Mesenchymal stem cell (in vitro differentiated cells and primary cell): Measurements from ENCODE around the gene FGGY.
A peak's percentile ranks its signal among the peaks of the same experiment; 100 is the strongest.

Experiments used
- DNase-seq: peaks from one replicate; pipeline ENCODE4 v3.0.0-alpha.2; 2013
- H2AFZ ChIP-seq: one replicate; pipeline ENCODE4 v1.6.1; 2013; ENCODE audit warnings: low read depth, mild to moderate bottlenecking, control low read depth, inconsistent platforms, low read length, moderate library complexity
- H2AK5ac ChIP-seq: 2 replicates; pipeline ENCODE4 v1.6.1; 2013; ENCODE audit warnings: low read length, moderate library complexity, mild to moderate bottlenecking, inconsistent platforms; ENCODE audit not compliant: severe bottlenecking
- H2BK120ac ChIP-seq: one replicate; pipeline ENCODE4 v1.6.1; 2013; ENCODE audit warnings: low read depth, mild to moderate bottlenecking, inconsistent platforms, low read length, moderate library complexity
- H2BK12ac ChIP-seq, 2 experiments: one replicate each; pipeline ENCODE4 v1.6.1; 2013; ENCODE audit warnings: inconsistent platforms in 2 of 2, low read length in 2 of 2, mild to moderate bottlenecking in 2 of 2, moderate library complexity in 2 of 2, control low read depth in 1 of 2
- H2BK15ac ChIP-seq: one replicate; pipeline ENCODE4 v1.6.1; 2013; ENCODE audit warnings: mild to moderate bottlenecking, low read depth, inconsistent platforms; ENCODE audit not compliant: poor library complexity, severe bottlenecking
- H2BK5ac ChIP-seq: 2 replicates; pipeline ENCODE4 v1.6.1; 2013; ENCODE audit warnings: low read depth, mild to moderate bottlenecking, low read length, control low read depth, inconsistent platforms; ENCODE audit not compliant: poor library complexity, severe bottlenecking
- H3K14ac ChIP-seq, 2 experiments: one replicate each; pipeline ENCODE4 v1.6.1; 2013; ENCODE audit warnings: inconsistent platforms in 2 of 2, low read length in 2 of 2, control low read depth in 1 of 2, mild to moderate bottlenecking in 1 of 2, moderate library complexity in 1 of 2
- H3K18ac ChIP-seq, 2 experiments: one replicate each; pipeline ENCODE4 v1.6.1; 2013; ENCODE audit warnings: inconsistent platforms in 2 of 2, low read length in 2 of 2, control low read depth in 1 of 2, low read depth in 1 of 2, mild to moderate bottlenecking in 1 of 2
- H3K23ac ChIP-seq, 2 experiments: one replicate each; pipeline ENCODE4 v1.6.1; 2013; ENCODE audit warnings: inconsistent platforms in 2 of 2, low read length in 2 of 2, mild to moderate bottlenecking in 2 of 2, moderate library complexity in 2 of 2, control low read depth in 1 of 2
- H3K27ac ChIP-seq: 2 replicates; pipeline ENCODE4 v1.5.1; 2013; ENCODE audit warnings: mild to moderate bottlenecking, moderate library complexity, low read length, control low read depth, inconsistent platforms; ENCODE audit not compliant: poor library complexity, severe bottlenecking
- H3K27me3 ChIP-seq, 2 experiments: 2 replicates each; pipeline versions ENCODE4 v1.6.1 to v1.7.0; 2013; ENCODE audit warnings: low read length in 2 of 2, mild to moderate bottlenecking in 2 of 2, moderate library complexity in 2 of 2, control low read depth in 1 of 2, inconsistent platforms in 1 of 2; ENCODE audit not compliant: control insufficient read depth in 1 of 2, insufficient read depth in 1 of 2
- H3K36me3 ChIP-seq, 2 experiments: 2 replicates each; pipeline versions ENCODE4 v1.6.1 to v1.7.0; 2013; ENCODE audit warnings: low read length in 2 of 2, control low read depth in 1 of 2, inconsistent platforms in 1 of 2, low read depth in 1 of 2, mild to moderate bottlenecking in 1 of 2; ENCODE audit not compliant: insufficient read depth in 2 of 2, control insufficient read depth in 1 of 2
- H3K4ac ChIP-seq, 2 experiments: one replicate each; pipeline ENCODE4 v1.6.1; 2013; ENCODE audit warnings: inconsistent platforms in 2 of 2, low read length in 2 of 2, mild to moderate bottlenecking in 2 of 2, moderate library complexity in 2 of 2, control low read depth in 1 of 2, low read depth in 1 of 2
- H3K4me1 ChIP-seq: 2 replicates; pipeline ENCODE4 v1.6.1; 2013; ENCODE audit warnings: low read depth, low read length, control low read depth; ENCODE audit not compliant: control insufficient read depth, insufficient read depth
- H3K4me2 ChIP-seq: 2 replicates; pipeline ENCODE4 v1.6.1; 2013; ENCODE audit warnings: low read length, mild to moderate bottlenecking, inconsistent platforms; ENCODE audit not compliant: poor library complexity, severe bottlenecking
- H3K4me3 ChIP-seq, 2 experiments: 2 replicates each; pipeline versions ENCODE4 v1.5.1 to v1.7.0; 2013; ENCODE audit warnings: low read length in 2 of 2, mild to moderate bottlenecking in 2 of 2, control low read depth in 1 of 2, low read depth in 1 of 2; ENCODE audit not compliant: insufficient read depth in 1 of 2
- H3K79me1 ChIP-seq: replicated peaks from 2 replicates; pipeline ENCODE4 v1.6.1; 2013; ENCODE audit warnings: mild to moderate bottlenecking, control low read depth, low read length, inconsistent platforms; ENCODE audit not compliant: poor library complexity, severe bottlenecking
- H3K9ac ChIP-seq: 2 replicates; pipeline ENCODE4 v1.7.0; 2013; ENCODE audit warnings: mild to moderate bottlenecking, low read length, moderate library complexity
- H3K9me3 ChIP-seq: 2 replicates; pipeline ENCODE4 v1.7.0; 2013; ENCODE audit warnings: mild to moderate bottlenecking, low read length; ENCODE audit not compliant: control insufficient read depth
- H4K8ac ChIP-seq: one replicate; pipeline ENCODE4 v1.6.1; 2013; ENCODE audit warnings: inconsistent platforms, mild to moderate bottlenecking, low read length, moderate library complexity
- H4K91ac ChIP-seq: one replicate; pipeline ENCODE4 v1.6.1; 2013; ENCODE audit warnings: mild to moderate bottlenecking, low read length, inconsistent platforms
- WGBS: methylation state at CpG from one replicate; pipeline ENCODE4 v1.1.7; 2013; ENCODE audit warnings: mixed read lengths; 5-methylcytosine and 5-hydroxymethylcytosine counted together

The FGGY gene

GRCh38 chr1:59308839-59309238 lies 11.9 kb downstream of the FGGY start:
- Histone ChIP-seq H3K4me3 (no peak overlapping the region), H3K27me3 (no peaks in the 10 kb centered on the region), H3K14ac (no peak overlapping the region), H3K9ac (no peak overlapping the region), H3K9me3 (peaks cover 13% of the 10 kb centered on the region), H3K4ac (no peak overlapping the region), H3K79me1 (peaks cover 4% of the 10 kb centered on the region), H4K8ac (no peak overlapping the region), H2BK12ac (no peak overlapping the region), H4K91ac (no peak overlapping the region), H3K4me1 (no peaks in the 10 kb centered on the region), H3K18ac (no peak overlapping the region), H3K27ac (no peak overlapping the region), H3K36me3 (no peaks in the 10 kb centered on the region), H2BK15ac (no peak overlapping the region), H2BK120ac (no peak overlapping the region), H2AFZ (no peak overlapping the region), H3K4me2 (no peak overlapping the region), H2BK5ac (no peak overlapping the region), H3K23ac (no peak overlapping the region), H2AK5ac (no peak overlapping the region)
- DNase-seq: no peak

- Histone ChIP-seq H3K4me3 (no peak overlapping the region), H3K4ac (no peak overlapping the region), H2BK15ac (no peak overlapping the region), H2AFZ (no peak overlapping the region), H3K14ac (no peak overlapping the region), H3K79me1 (peaks cover 5% of the 10 kb centered on the region), H3K18ac (no peak overlapping the region), H3K4me1 (no peaks in the 10 kb centered on the region), H3K9ac (no peak overlapping the region), H2BK12ac (no peak overlapping the region), H3K36me3 (no peaks in the 10 kb centered on the region), H2BK120ac (no peak overlapping the region), H4K8ac (no peak overlapping the region), H3K27me3 (no peaks in the 10 kb centered on the region), H2AK5ac (no peak overlapping the region), H3K23ac (peak overlapping the region in 1 of 2 experiments; percentile 60), H3K9me3 (peaks cover 13% of the 10 kb centered on the region), H3K27ac (no peak overlapping the region), H2BK5ac (no peak overlapping the region), H4K91ac (no peak overlapping the region), H3K4me2 (no peak overlapping the region)
- no peak for DNase-seq
- over 99% methylated on average over 4 of the region's 5 CpGs for WGBS
These were observed 12.5 kb downstream of the FGGY start for GRCh38 chr1:59309392-59309791.

- Histone ChIP-seq H3K36me3 (no peaks in the 10 kb centered on the region), H3K9me3 (peaks cover 10% of the 10 kb centered on the region), H2AFZ (no peak overlapping the region), H2AK5ac (no peak overlapping the region), H3K4ac (no peak overlapping the region), H3K4me3 (no peak overlapping the region), H3K18ac (no peak overlapping the region), H4K8ac (no peak overlapping the region), H4K91ac (no peak overlapping the region), H3K79me1 (peaks cover 7% of the 10 kb centered on the region), H2BK12ac (no peak overlapping the region), H3K27me3 (no peaks in the 10 kb centered on the region), H2BK5ac (no peak overlapping the region), H2BK120ac (no peak overlapping the region), H2BK15ac (no peak overlapping the region), H3K14ac (no peak overlapping the region), H3K4me2 (no peak overlapping the region), H3K9ac (no peak overlapping the region), H3K23ac (no peak overlapping the region), H3K27ac (no peak overlapping the region), H3K4me1 (no peaks in the 10 kb centered on the region)
- 100% methylated on average over 3 of the region's 5 CpGs for WGBS
- DNase-seq: no peak
These were observed 13.1 kb downstream of the FGGY start for GRCh38 chr1:59309795-59310548.

GRCh38 chr1:59310549-59311250 lies 13.8 kb downstream of the FGGY start:
- Histone ChIP-seq H2BK15ac (no peak overlapping the region), H2BK120ac (no peak overlapping the region), H2BK12ac (no peak overlapping the region), H3K14ac (no peak overlapping the region), H3K36me3 (no peaks in the 10 kb centered on the region), H3K9me3 (peaks cover 4% of the 10 kb centered on the region), H2AFZ (no peak overlapping the region), H3K23ac (no peak overlapping the region), H3K4me2 (no peak overlapping the region), H3K79me1 (peaks cover 6% of the 10 kb centered on the region), H2AK5ac (no peak overlapping the region), H2BK5ac (no peak overlapping the region), H3K27ac (no peak overlapping the region), H3K18ac (no peak overlapping the region), H3K4me1 (no peaks in the 10 kb centered on the region), H3K4ac (no peak overlapping the region), H4K91ac (no peak overlapping the region), H3K4me3 (no peak overlapping the region), H3K9ac (no peak overlapping the region), H3K27me3 (no peaks in the 10 kb centered on the region), H4K8ac (no peak overlapping the region)
- 95% methylated on average over 5 of the region's 5 CpGs for WGBS
- no peak for DNase-seq
